ENCODE results near the gene TMEM131L. TPM values are rescaled to one million over a fixed set of nuclear protein-coding genes. Genes with fewer than 3 reads are reported as not detected.
"Not testable (repeated sequence)": the region's sequence is repeated elsewhere in the genome, so short reads cannot be mapped to it uniquely, and the experiment has no call there.

Gene TMEM131L
- polyA plus RNA-seq, 1 donor, result 46.6 TPM

- DNase-seq (ENCODE audit: low read depth), result no peak
Measured at GRCh38 chr4:153538487-153539357, 72.6 kb downstream of the TMEM131L start.

DNA sequence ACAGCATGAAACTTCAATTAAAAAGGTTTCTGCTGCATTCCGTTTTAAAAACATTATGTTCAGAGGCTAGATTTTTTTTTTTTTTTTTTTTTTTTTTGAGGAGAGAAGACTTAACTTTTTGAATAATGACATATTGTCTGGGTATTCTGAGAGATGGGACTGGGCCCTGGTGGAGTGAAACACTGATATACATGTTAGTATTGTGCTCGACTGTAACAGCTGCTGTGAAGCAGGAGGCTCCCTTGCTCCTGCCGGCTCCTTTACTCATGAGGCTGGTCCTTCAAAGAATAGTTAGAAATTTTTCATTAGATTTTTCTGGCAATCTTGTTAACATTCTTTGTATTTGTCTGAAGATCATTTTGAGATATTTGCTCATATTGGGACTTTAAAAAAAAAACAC, 73.3 kb downstream of the TMEM131L start:
- no peak for DNase-seq (ENCODE audit: low read depth)

GRCh38 chr4:153541456-153542096, 75.4 kb downstream of the TMEM131L start:
- no peak for DNase-seq (ENCODE audit: low read depth)

GRCh38 chr4:153542131-153542530, 76.0 kb downstream of the TMEM131L start:
- DNase-seq (ENCODE audit: low read depth), result no peak

- DNase-seq (ENCODE audit: low read depth), result no peak
Measured at GRCh38 chr4:153542834-153543233, 76.7 kb downstream of the TMEM131L start.

- no peak for DNase-seq (ENCODE audit: low read depth)
Measured at GRCh38 chr4:153543351-153543750, 77.2 kb downstream of the TMEM131L start.

DNA sequence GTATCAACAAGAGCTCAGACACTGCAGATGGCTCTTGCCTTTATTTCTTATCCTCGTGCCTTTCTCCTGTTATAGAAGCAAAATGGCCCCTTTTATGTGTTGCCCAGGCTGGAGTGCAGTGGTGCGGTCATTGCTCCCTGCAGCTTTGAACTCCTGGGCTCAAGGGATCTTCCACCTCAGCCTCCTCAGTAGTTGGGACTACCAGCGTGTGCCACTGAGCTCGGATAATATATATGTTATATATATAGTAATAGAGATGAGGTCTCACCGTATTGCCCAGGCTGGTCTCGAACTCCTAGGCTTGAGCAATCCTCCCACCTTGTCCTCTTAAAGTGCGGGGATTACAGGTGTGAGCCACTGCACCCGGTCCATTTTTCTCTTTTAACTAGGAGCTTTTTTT, 79.7 kb downstream of the TMEM131L start:
- no peak for DNase-seq (ENCODE audit: low read depth)

DNA sequence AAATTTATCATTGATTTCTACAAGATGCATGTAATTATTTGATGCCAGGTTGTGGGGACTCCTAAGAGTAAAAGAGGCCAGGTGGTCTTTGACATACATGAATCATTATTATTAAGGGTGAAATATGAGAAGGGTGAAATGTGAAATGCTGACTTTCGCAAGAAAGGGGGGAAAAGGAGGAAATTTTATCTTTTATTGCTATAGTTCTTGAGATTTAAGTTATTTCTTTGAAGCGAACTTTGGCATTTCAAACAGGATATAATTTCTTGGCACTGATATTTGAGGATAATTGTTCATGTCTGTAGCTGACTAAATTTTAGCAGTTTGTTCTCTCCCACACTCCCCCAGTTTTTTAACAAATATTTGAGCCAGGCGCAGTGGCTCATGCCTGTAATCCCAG, 80.1 kb downstream of the TMEM131L start:
- DNase-seq (ENCODE audit: low read depth), result no peak

- no peak for DNase-seq (ENCODE audit: low read depth)
Measured at GRCh38 chr4:153547520-153547919, 81.4 kb downstream of the TMEM131L start.

GRCh38 chr4:153548907-153549306, 82.7 kb downstream of the TMEM131L start:
- not testable (repeated sequence) for DNase-seq (ENCODE audit: low read depth)

DNA sequence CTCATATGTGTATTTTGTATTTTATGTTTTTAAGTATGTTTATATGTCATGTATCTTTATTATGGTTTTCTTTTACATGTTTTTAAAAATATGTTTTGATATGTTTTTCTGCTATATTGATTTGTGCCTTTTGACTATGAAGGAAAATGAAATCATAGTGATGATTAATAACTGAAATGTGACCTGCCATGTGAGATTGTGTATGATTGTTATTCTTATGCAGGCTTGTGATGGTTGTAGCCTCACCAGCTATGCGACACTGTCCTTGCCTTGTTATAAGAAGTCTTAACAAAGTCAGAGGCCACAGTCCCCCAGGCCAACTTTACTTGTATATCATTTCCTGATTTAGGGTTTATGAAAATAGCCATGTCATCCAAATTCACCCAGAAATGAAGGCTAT, 83.2 kb downstream of the TMEM131L start:
- DNase-seq (ENCODE audit: low read depth), result no peak

- no peak for DNase-seq (ENCODE audit: low read depth)
Measured at GRCh38 chr4:153553155-153553818, 87.1 kb downstream of the TMEM131L start.

- DNase-seq (ENCODE audit: low read depth), result no peak
Measured at GRCh38 chr4:153553819-153554170, 87.6 kb downstream of the TMEM131L start.

GRCh38 chr4:153555730-153556434, 89.7 kb downstream of the TMEM131L start:
- DNase-seq (ENCODE audit: low read depth), result peak; percentile 72

DNA sequence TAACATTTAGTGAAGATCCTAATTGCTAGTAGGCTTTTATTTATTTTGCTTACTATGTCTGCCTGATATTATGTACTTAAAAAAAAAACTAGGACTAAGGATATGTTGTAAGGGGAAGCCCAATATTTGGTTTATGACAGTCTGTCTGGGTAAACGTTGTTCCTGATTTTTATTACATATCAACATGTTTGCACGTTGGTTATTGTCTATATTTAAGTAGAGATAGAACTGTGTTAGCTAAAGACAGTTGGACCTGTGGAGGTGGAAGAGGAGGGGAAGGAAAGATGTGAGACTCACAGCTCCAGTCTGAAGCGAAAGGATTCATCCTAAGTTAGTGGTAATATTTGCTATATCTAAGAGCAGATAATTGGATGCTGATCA, 90.3 kb downstream of the TMEM131L start:
- no peak for DNase-seq (ENCODE audit: low read depth)

- DNase-seq (ENCODE audit: low read depth), result no peak
Measured at GRCh38 chr4:153560908-153561307, 94.7 kb downstream of the TMEM131L start.

DNA sequence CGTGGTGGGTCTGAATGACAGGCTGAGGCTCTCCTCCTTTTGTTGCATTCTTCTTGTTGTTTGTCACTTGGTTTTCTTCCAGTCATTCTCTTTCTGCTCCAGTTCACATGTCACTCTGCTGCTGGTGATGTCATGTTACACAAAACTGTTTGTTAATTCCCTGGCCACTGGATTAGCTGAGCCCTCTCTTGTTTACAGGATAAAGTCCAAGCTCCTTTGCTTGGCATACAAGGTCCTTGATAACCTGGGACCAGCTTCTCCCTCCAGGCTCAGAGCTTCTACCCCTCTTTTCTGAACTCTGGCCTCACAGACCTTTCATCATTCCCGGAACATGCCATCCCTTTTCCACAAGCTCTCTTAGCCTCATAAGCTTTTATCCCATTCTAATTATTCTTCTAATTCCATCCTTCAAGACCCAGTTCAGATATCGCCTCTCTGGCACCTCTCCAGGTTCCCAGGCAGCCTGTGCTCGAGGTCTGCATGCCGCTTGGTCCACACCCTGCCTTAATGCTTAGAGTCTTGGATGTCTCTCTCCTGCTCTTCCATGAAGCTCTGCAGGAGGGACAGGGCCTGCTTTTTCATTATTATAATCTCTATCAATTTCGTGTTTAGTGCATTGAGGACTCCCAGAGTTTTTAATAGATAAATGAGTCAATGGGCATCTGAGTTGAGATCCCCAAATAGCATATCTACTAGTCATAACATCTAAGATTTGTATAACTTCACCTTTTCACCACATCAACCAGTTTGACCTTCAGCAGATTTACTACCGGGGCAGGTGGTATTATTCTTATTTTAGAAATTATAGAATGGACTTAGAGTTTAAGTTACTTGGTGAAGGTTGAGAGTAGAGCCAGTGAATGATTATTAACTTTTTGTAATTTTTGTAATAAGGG, 98.7 kb downstream of the TMEM131L start:
- peak; percentile 24 for DNase-seq (ENCODE audit: low read depth)

GRCh38 chr4:153566631-153567150, 100.5 kb downstream of the TMEM131L start:
- no peak for DNase-seq (ENCODE audit: low read depth)

GRCh38 chr4:153567660-153568059, 101.5 kb downstream of the TMEM131L start:
- DNase-seq (ENCODE audit: low read depth), result not testable (repeated sequence)

DNA sequence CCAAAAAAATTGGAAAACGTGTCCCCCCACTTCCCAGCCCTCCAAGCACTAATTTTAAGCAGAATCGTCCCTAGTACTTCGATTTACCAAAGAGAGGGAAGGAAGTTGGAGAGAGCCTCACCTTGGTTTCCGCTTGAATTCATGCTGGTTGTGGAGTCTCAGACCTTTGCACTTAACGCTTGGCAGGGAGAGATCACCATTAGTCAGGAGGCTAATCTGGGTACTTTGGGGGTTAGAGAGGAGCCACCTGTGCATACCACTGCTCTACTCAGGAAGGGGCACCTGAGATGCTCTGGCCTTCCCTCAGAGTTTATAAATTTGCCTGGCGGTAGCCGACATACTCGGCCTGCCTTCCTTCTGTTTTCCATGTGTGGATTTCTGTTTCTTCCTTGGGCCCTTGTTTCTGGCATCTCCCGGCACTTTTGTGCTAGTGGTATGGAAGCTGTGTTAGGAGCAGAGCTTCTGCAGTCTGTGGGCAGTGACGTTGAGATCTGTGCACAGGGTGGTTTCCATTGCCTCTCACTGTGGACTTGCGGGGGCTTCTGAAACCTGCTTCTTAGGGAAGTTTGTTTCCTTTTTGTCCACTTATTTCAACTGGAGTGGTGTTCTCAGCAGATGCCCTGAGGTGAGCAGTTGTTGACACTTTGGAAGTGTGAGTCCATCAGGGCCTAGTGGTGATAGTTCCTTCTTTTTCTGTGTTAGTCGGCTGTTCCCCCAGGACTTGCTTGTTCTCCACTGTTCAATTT, 104.2 kb downstream of the TMEM131L start:
- DNase-seq (ENCODE audit: low read depth), result no peak
